SK-N-SH (cell line): ENCODE measurements around the gene LONRF3. TPM values are rescaled to one million over a fixed set of nuclear protein-coding genes. Genes with fewer than 3 reads are reported as not detected.

Experiments used
- CTCF ChIA-PET: fragments of 300-600, 350-600 bp; formaldehyde crosslinking; extraction: SDS; loops from one replicate; lab custom pipeline; 2021; lab: Yijun Ruan, JAX
- POLR2A ChIA-PET: fragments of 350-600 bp; sonication (Branson Sonifier 250); formaldehyde crosslinking; extraction: SDS; loops from one replicate; lab custom pipeline; 2020; ENCODE audit warnings: antibody characterized with exemption, inconsistent platforms; lab: Yijun Ruan, JAX
- DNase-seq: peaks from one replicate; pipeline ENCODE4 v3.0.0; 2012
- H2AFZ ChIP-seq: fragments of 200-600 bp; sonication (generic); 2 replicates; pipeline ENCODE4 v1.8.1; 2016; ENCODE audit warnings: antibody characterized with exemption, mild to moderate bottlenecking, low read depth
- H3F3A ChIP-seq: fragments of 200-600 bp; sonication (generic); replicated peaks from 2 replicates; pipeline ENCODE3; 2016; ENCODE audit warnings: antibody characterized with exemption, mild to moderate bottlenecking; ENCODE audit not compliant: insufficient read depth
- H3K27ac ChIP-seq, 2 experiments: fragments of 200-500 bp in 1 of 2; fragments of 200-600 bp in 1 of 2; sonication (Bioruptor generic) in 1 of 2; sonication (generic), shearing (Covaris generic) in 1 of 2; 2 replicates each; pipeline versions ENCODE4 v1.5.1 to v1.6.1; 2014 to 2016; ENCODE audit warnings: low read depth in 2 of 2, inconsistent platforms in 1 of 2, low read length in 1 of 2, mild to moderate bottlenecking in 1 of 2, mixed read lengths in 1 of 2
- H3K27me3 ChIP-seq: fragments of 200-600 bp; sonication (generic), shearing (Covaris generic); 2 replicates; pipeline ENCODE4 v1.6.1; 2016; ENCODE audit warnings: mixed run types; ENCODE audit not compliant: insufficient read depth
- H3K36me3 ChIP-seq, 2 experiments: fragments of 200-500 bp in 1 of 2; fragments of 200-600 bp in 1 of 2; sonication (Bioruptor generic) in 1 of 2; sonication (generic) in 1 of 2; replicated peaks in 1 of 2; 2 replicates each; pipeline versions ENCODE3 to v1.5.1; 2014 to 2016; ENCODE audit warnings: low read length in 1 of 2, mild to moderate bottlenecking in 1 of 2; ENCODE audit not compliant: insufficient read depth in 2 of 2, control insufficient read depth in 1 of 2
- H3K4me1 ChIP-seq, 2 experiments: fragments of 200-500 bp in 1 of 2; fragments of 200-600 bp in 1 of 2; sonication (Bioruptor generic) in 1 of 2; sonication (generic), shearing (Covaris generic) in 1 of 2; 2 replicates each; pipeline versions ENCODE4 v1.5.1 to v1.6.1; 2014 to 2016; ENCODE audit warnings: low read depth in 1 of 2, low read length in 1 of 2, mixed run types in 1 of 2; ENCODE audit not compliant: insufficient read depth in 2 of 2, control insufficient read depth in 1 of 2
- H3K4me2 ChIP-seq: fragments of 200-600 bp; sonication (generic), shearing (Covaris generic); 2 replicates; pipeline ENCODE4 v1.6.1; 2017; ENCODE audit warnings: mixed run types
- H3K4me3 ChIP-seq, 2 experiments: fragments of 200-500 bp in 1 of 2; fragments of 200-600 bp in 1 of 2; sonication (Bioruptor generic) in 1 of 2; sonication (generic), shearing (Covaris generic) in 1 of 2; 2 replicates each; pipeline versions ENCODE4 v1.5.1 to v1.8.1; 2014 to 2016; ENCODE audit warnings: low read depth in 2 of 2, inconsistent platforms in 1 of 2, low read length in 1 of 2, mild to moderate bottlenecking in 1 of 2, mixed read lengths in 1 of 2, moderate library complexity in 1 of 2
- H3K79me2 ChIP-seq: fragments of 200-600 bp; sonication (generic); 2 replicates; pipeline ENCODE4 v1.8.1; 2017; ENCODE audit warnings: mild to moderate bottlenecking; ENCODE audit not compliant: insufficient read depth
- H3K9ac ChIP-seq: fragments of 200-600 bp; sonication (generic); 2 replicates; pipeline ENCODE4 v1.6.1; 2017; ENCODE audit warnings: mixed run types
- H3K9me2 ChIP-seq: fragments of 200-600 bp; sonication (generic); 2 replicates; pipeline ENCODE4 v1.6.1; 2017; ENCODE audit warnings: mixed run types
- H3K9me3 ChIP-seq: fragments of 200-600 bp; sonication (generic); 2 replicates; pipeline ENCODE4 v1.6.1; 2017; ENCODE audit warnings: mixed run types, mild to moderate bottlenecking, moderate library complexity
- H4K20me1 ChIP-seq: fragments of 200-600 bp; sonication (generic); 2 replicates; pipeline ENCODE4 v1.6.1; 2017; ENCODE audit warnings: mild to moderate bottlenecking, mixed run types; ENCODE audit not compliant: insufficient read depth
- EP300 ChIP-seq, 2 experiments: IDR thresholded peaks; 2 replicates each; pipeline versions ENCODE4 v1.4.0 to v1.6.1; 2012; ENCODE audit warnings: borderline replicate concordance in 1 of 2, low read depth in 1 of 2, low read length in 1 of 2
- GATA2 ChIP-seq: sonication (generic); formaldehyde crosslinking; IDR thresholded peaks from 2 replicates; pipeline ENCODE4 v1.5.0; 2020; ENCODE audit warnings: mild to moderate bottlenecking, missing genetic modification reagents
- JUND ChIP-seq: IDR thresholded peaks from 2 replicates; pipeline ENCODE4 v1.4.0; 2012
- MXI1 ChIP-seq: IDR thresholded peaks from 2 replicates; pipeline ENCODE4 v1.6.1; 2012; ENCODE audit warnings: mild to moderate bottlenecking, low read depth, low read length, improper control_type of control experiment
- NRF1 ChIP-seq: IDR thresholded peaks from 2 replicates; pipeline ENCODE4 v1.6.1; 2012; ENCODE audit warnings: low read depth, mild to moderate bottlenecking, low read length
- RAD21 ChIP-seq: IDR thresholded peaks from 2 replicates; pipeline ENCODE4 v1.6.1; 2012; ENCODE audit warnings: mild to moderate bottlenecking, low read length
- SMC3 ChIP-seq: IDR thresholded peaks from 2 replicates; pipeline ENCODE4 v1.6.1; 2012; ENCODE audit warnings: low read depth, low read length, improper control_type of control experiment
- TEAD4 ChIP-seq: IDR thresholded peaks from 2 replicates; pipeline ENCODE4 v1.4.0; 2012; ENCODE audit warnings: mild to moderate bottlenecking, borderline replicate concordance; ENCODE audit not compliant: insufficient read depth
- YY1 ChIP-seq: IDR thresholded peaks from 2 replicates; pipeline ENCODE4 v1.4.0; 2012; ENCODE audit warnings: low read depth, mild to moderate bottlenecking
- WGBS: methylation state at CpG from one replicate; pipeline ENCODE4 v1.1.6; 2017; ENCODE audit warnings: low lambda C conversion rate; 5-methylcytosine and 5-hydroxymethylcytosine counted together
- polyA plus RNA-seq, 3 experiments: library from polyadenylated mRNA; depleted of rRNA; stranded (reverse); fragments of >200 nt; gene quantifications; 2 replicates each; pipeline ENCODE4 v1.2.3, GENCODE V29; 2012
- TF ChIP-seq, protein P1 (sequence below): IDR thresholded peaks from 2 replicates; pipeline ENCODE4 v1.4.0; 2012; ENCODE audit warnings: low read depth
- TF ChIP-seq, protein P2 (sequence below): fragments of 150-350 bp; IDR thresholded peaks from 2 replicates; pipeline ENCODE4 v1.6.1; 2017; ENCODE audit warnings: antibody characterized with exemption, low read length, low read depth, borderline replicate concordance
- TF ChIP-seq, protein P3 (sequence below): IDR thresholded peaks from 2 replicates; pipeline ENCODE4; 2012
- TF ChIP-seq, protein P4 (sequence below): IDR thresholded peaks from 2 replicates; pipeline ENCODE4 v1.4.0; 2012; ENCODE audit warnings: low read depth, borderline replicate concordance
- TF ChIP-seq, protein P5 (sequence below): fragments of 200-600 bp; sonication (generic); IDR thresholded peaks from 2 replicates; pipeline ENCODE4 v1.6.1; 2017; ENCODE audit warnings: antibody characterized with exemption, mild to moderate bottlenecking, moderate library complexity

LONRF3 gene
- polyA plus RNA-seq, 1 of the 3 experiments (the other 2 are of a cell fraction) = 0.07 TPM

DNA sequence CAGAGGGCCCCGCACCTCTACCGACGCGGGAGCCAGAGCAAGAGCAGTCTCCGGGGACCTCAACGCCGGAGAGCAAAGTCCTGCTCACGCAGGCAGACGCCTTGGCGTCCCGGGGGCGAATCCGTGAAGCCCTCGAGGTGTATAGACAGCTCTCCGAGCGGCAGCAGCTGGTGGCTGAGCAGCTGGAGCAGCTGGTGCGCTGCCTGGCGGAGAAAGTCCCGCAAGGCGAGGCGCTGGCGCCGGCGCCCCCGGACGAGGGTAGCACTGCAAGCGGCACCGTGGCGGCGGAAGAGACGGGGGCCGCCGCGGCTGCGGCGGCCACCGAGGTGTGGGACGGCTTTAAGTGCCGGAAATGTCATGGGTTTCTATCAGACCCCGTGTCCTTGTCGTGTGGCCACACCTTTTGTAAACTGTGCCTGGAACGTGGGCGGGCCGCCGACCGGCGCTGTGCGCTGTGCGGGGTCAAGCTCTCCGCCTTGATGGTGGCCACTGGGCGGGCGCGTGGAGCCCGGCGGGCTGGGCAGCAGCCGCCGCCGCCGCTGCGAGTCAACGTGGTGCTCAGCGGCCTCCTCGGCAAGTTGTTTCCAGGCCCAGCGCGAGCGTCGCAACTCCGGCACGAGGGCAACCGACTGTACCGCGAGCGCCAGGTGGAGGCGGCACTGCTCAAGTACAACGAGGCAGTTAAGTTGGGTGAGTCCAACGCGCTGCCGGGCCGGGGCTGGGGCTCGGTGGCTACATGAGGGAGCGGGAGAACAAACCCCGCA is 672 bp downstream of the LONRF3 start:
- no peaks in the 10 kb centered on the region for H3K9me3 ChIP-seq
- POLR2A ChIA-PET = no interaction called here
- CTCF ChIA-PET = no interaction called here
- 30% methylated on average over 48 of the region's 82 CpGs for WGBS
- peaks cover 73% of the 10 kb centered on the region for H3K27me3 ChIP-seq
- no peaks in the 10 kb centered on the region for H3K79me2 ChIP-seq
- no peaks in the 10 kb centered on the region for H3K9me2 ChIP-seq
- H3K27ac ChIP-seq = no peak overlapping the region
- no peaks in the 10 kb centered on the region for H3K36me3 ChIP-seq
- peak; percentile 40 for DNase-seq
- no peak overlapping the region for H3K9ac ChIP-seq
- H4K20me1 ChIP-seq = no peaks in the 10 kb centered on the region
- H3K4me2 ChIP-seq = peak overlapping the region; percentile 24; the same call in 1 of the 2 replicates
- H3K4me1 ChIP-seq = no peaks in the 10 kb centered on the region; a peak in 1 of 4 replicates
- no peak overlapping the region for H2AFZ ChIP-seq
- no peak overlapping the region for H3K4me3 ChIP-seq
- H3F3A ChIP-seq = no peaks in the 10 kb centered on the region
- TF ChIP-seq, protein P1, sequence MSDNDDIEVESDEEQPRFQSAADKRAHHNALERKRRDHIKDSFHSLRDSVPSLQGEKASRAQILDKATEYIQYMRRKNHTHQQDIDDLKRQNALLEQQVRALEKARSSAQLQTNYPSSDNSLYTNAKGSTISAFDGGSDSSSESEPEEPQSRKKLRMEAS = peak; percentile 26; the same call in 1 of the 2 replicates
- TF ChIP-seq, protein P2, sequence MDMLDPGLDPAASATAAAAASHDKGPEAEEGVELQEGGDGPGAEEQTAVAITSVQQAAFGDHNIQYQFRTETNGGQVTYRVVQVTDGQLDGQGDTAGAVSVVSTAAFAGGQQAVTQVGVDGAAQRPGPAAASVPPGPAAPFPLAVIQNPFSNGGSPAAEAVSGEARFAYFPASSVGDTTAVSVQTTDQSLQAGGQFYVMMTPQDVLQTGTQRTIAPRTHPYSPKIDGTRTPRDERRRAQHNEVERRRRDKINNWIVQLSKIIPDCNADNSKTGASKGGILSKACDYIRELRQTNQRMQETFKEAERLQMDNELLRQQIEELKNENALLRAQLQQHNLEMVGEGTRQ = no peak

DNA sequence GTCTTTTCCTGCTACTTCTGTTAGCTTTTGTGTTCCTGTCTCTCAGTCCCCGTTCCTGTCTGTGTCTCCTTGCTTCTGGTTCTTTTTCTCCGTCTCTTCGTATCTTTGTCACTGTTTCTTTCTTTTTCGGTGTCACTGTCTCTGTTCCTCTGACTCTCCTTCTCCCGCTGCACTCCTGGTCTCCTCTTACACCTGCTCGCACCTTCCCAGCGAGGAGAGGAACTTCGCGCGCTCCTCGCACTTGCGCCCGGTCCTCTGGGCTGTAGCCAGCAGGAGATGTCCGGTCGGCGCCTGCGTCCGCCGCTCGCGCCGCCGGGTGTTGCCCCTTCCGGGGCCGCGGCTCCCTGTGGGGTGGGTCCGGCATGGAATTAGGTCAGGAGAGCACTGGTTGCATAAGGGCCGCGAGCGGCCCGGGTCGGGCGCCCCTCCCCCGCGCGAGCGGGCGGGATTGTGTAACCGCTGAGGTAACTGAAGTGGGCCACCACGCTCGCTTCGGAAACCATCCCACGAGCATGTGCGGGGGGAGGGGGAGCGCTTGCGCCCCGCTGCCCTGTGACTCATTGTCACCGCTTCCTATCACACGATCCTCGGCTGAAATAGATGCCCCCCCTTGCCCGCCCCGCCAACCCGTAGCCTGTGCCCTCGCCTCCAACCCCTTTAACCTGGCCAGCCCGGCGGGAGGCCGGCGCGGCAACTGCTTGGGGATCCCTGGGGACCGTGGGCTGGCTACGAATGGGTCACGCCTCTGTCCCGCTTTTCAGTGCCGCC is 1.6 kb downstream of the LONRF3 start:
- Histone ChIP-seq H4K20me1 (no peaks in the 10 kb centered on the region), H3K27ac (no peak overlapping the region), H3K9me3 (no peaks in the 10 kb centered on the region), H3F3A (no peaks in the 10 kb centered on the region), H2AFZ (peak overlapping the region; percentile 51; the same call in 1 of the 2 replicates), H3K79me2 (no peaks in the 10 kb centered on the region), H3K27me3 (peaks cover 65% of the 10 kb centered on the region), H3K4me2 (peak overlapping the region; percentile 79), H3K4me3 (peak overlapping the region; percentile 27 to 44), H3K9ac (no peak overlapping the region), H3K4me1 (no peaks in the 10 kb centered on the region; a peak in 1 of 4 replicates), H3K36me3 (no peaks in the 10 kb centered on the region), H3K9me2 (no peaks in the 10 kb centered on the region)
- TF ChIP-seq EP300 (IDR thresholded peaks at IDR 0.05; ENCODE audit: borderline replicate concordance in 1 of 2, low read depth in 1 of 2, low read length in 1 of 2) = no peak
- TF ChIP-seq MXI1 = no peak
- no peak for TF ChIP-seq TEAD4
- TF ChIP-seq RAD21 = no peak
- no peak for TF ChIP-seq NRF1
- no peak for TF ChIP-seq YY1
- no peak for TF ChIP-seq GATA2 (CRISPR knock-in tag)
- TF ChIP-seq, protein P3, sequence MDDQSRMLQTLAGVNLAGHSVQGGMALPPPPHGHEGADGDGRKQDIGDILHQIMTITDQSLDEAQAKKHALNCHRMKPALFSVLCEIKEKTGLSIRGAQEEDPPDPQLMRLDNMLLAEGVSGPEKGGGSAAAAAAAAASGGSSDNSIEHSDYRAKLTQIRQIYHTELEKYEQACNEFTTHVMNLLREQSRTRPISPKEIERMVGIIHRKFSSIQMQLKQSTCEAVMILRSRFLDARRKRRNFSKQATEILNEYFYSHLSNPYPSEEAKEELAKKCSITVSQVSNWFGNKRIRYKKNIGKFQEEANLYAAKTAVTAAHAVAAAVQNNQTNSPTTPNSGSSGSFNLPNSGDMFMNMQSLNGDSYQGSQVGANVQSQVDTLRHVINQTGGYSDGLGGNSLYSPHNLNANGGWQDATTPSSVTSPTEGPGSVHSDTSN = no peak
- no peak for TF ChIP-seq JUND
- TF ChIP-seq, protein P4, sequence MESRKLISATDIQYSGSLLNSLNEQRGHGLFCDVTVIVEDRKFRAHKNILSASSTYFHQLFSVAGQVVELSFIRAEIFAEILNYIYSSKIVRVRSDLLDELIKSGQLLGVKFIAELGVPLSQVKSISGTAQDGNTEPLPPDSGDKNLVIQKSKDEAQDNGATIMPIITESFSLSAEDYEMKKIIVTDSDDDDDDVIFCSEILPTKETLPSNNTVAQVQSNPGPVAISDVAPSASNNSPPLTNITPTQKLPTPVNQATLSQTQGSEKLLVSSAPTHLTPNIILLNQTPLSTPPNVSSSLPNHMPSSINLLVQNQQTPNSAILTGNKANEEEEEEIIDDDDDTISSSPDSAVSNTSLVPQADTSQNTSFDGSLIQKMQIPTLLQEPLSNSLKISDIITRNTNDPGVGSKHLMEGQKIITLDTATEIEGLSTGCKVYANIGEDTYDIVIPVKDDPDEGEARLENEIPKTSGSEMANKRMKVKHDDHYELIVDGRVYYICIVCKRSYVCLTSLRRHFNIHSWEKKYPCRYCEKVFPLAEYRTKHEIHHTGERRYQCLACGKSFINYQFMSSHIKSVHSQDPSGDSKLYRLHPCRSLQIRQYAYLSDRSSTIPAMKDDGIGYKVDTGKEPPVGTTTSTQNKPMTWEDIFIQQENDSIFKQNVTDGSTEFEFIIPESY = no peak
- TF ChIP-seq, protein P5, sequence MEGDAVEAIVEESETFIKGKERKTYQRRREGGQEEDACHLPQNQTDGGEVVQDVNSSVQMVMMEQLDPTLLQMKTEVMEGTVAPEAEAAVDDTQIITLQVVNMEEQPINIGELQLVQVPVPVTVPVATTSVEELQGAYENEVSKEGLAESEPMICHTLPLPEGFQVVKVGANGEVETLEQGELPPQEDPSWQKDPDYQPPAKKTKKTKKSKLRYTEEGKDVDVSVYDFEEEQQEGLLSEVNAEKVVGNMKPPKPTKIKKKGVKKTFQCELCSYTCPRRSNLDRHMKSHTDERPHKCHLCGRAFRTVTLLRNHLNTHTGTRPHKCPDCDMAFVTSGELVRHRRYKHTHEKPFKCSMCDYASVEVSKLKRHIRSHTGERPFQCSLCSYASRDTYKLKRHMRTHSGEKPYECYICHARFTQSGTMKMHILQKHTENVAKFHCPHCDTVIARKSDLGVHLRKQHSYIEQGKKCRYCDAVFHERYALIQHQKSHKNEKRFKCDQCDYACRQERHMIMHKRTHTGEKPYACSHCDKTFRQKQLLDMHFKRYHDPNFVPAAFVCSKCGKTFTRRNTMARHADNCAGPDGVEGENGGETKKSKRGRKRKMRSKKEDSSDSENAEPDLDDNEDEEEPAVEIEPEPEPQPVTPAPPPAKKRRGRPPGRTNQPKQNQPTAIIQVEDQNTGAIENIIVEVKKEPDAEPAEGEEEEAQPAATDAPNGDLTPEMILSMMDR = no peak
- no peak for TF ChIP-seq SMC3
- CTCF ChIA-PET = no interaction called here
- peak; percentile 52 for DNase-seq
- POLR2A ChIA-PET = no interaction called here
- WGBS = 20% methylated on average over 30 of the region's 64 CpGs
